22Rv1 (cell line): ENCODE measurements around the gene ACAP3.

ENCODE experiments used
- H3K27ac ChIP-seq: fragments of 450-650 bp; 2 replicates; pipeline ENCODE4 v1.5.1; 2017
- ZFX ChIP-seq: fragments of 450-650 bp; IDR thresholded peaks from 2 replicates; pipeline ENCODE4 v1.6.1; 2017; ENCODE audit warnings: antibody characterized with exemption, borderline replicate concordance
- TF ChIP-seq, protein P1 (sequence below): fragments of 450-650 bp; IDR thresholded peaks from 2 replicates; pipeline ENCODE4 v1.5.1; 2017; ENCODE audit warnings: mild to moderate bottlenecking

Gene ACAP3

DNA sequence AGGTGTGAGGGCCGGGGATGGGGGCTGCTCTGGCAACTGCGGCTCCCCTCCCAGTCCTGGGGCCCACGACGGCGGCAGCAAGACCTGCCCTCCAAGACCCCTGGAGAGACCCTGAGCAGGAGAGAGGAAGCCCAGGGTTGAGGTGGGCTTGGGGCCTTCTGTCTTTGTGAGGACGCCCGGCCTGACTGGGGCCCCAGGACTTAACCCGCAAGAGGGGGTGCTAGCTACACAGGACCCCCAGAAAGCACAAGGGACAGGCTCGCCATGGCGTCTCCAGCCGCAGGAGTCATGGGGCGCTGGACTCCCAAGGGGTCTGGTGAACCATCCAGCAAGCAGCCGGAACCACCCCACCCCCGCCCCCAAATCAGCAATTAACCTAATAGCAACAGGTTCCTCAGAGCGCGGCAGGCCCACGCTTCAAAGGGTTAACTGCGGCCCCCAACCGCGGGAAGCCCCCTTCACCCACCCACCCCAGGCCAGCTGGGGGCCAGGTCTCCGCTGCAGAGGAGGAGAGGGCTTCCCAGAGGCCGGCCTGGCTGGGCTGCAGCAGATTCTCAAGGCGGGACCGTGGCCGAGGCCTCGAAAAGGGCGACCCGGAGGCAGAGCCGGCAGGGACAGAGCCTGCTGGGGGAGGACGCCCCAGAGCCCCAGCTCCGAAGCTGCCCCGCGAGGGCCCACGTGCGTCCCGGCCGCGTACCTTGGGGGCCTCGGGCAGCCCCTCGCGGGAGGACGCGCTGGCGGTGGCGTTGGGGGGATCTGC, 61.7 kb downstream of the ACAP3 start:
- TF ChIP-seq, protein P1, sequence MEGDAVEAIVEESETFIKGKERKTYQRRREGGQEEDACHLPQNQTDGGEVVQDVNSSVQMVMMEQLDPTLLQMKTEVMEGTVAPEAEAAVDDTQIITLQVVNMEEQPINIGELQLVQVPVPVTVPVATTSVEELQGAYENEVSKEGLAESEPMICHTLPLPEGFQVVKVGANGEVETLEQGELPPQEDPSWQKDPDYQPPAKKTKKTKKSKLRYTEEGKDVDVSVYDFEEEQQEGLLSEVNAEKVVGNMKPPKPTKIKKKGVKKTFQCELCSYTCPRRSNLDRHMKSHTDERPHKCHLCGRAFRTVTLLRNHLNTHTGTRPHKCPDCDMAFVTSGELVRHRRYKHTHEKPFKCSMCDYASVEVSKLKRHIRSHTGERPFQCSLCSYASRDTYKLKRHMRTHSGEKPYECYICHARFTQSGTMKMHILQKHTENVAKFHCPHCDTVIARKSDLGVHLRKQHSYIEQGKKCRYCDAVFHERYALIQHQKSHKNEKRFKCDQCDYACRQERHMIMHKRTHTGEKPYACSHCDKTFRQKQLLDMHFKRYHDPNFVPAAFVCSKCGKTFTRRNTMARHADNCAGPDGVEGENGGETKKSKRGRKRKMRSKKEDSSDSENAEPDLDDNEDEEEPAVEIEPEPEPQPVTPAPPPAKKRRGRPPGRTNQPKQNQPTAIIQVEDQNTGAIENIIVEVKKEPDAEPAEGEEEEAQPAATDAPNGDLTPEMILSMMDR = no peak
- no peak for TF ChIP-seq ZFX

DNA sequence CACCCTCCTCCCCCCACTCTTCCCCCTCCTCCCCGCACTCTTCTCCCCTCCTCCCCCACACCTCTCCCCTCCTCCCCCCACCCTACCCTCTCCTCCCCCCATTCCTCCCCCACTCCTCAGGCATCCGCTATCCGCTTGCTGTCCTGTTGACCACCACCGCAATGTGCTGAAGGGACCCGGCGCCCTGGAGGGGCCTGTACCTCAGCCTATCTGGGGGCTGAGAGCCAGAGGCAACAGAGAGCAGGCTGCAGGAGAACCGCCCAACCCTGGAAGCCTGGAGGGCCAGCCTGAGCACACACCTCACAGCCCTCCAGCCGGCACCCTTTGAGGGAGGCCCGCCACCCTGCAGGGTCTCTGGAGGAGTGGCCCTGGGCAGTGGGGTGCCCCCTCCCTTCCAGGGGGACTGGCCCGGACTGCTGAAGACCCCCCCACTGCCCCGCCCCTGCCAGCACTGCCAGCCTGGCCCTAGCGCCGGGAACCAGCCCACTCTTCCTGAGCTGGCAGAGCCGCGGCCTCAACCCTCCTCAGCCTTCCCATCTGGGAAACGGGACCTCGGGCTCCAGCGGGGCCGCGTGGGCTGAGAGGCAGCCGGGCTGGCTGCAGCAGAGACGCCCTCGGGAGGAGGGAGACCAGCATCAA, 62.4 kb downstream of the ACAP3 start:
- TF ChIP-seq, protein P1 = no peak
- no peak for TF ChIP-seq ZFX
- no peak overlapping the region for H3K27ac ChIP-seq

More for the DNA sequence above, 61.7 kb downstream of the ACAP3 start:
- no peak overlapping the region for H3K27ac ChIP-seq

DNA sequence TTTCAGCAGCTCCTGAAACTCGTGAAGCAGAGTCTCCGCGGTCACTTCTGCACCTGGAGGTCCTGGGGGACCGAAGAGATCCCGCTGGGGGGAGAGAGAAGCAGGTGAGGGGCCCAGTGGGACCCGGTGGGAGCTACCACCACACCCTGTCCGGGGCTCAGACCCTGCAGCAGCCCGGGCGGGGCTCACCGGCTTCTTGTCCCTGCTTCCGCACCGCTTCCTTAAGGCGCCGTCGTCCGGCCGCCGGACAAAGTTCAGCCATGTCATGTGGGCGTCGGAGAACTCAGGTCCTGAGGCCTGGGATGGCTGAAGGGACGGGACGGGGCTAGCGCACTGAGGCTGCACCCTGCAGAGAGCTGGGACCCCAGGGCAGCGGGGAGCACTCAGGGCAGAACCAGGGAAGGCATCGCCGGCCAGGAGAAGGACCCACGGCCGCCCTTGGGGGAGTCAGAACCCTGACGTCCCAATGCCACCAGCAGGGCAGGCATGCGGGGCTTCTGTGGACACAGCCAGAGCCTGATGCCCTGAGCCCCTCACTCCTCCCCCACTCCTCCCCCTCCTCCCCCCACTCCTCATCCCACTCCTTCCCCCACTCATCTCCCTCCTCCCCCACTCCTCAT, 63.4 kb downstream of the ACAP3 start:
- TF ChIP-seq, protein P1 = no peak
- TF ChIP-seq ZFX = no peak

DNA sequence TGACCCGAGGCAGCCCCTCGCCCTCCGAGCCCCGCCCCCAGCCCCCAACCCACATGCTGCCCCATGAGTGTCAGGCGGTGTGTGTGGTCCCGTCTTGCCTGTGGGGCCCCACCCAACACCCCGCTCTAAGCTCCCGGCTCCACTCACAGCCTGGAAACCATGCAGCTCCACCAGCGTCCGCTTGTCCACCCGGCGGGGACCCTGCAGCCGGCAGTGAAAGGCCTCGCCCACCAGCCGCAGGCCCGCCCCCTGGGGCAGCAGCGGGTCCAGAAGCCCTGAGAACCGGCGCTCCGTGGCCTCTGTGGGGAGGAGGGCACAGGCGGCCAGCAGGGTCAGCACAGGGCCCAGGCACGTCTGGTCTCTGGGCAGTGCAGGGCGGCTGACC, 63.9 kb downstream of the ACAP3 start:
- TF ChIP-seq ZFX = no peak
- TF ChIP-seq, protein P1 = no peak
- no peak overlapping the region for H3K27ac ChIP-seq

More for the DNA sequence above, 63.4 kb downstream of the ACAP3 start:
- no peak overlapping the region for H3K27ac ChIP-seq

DNA sequence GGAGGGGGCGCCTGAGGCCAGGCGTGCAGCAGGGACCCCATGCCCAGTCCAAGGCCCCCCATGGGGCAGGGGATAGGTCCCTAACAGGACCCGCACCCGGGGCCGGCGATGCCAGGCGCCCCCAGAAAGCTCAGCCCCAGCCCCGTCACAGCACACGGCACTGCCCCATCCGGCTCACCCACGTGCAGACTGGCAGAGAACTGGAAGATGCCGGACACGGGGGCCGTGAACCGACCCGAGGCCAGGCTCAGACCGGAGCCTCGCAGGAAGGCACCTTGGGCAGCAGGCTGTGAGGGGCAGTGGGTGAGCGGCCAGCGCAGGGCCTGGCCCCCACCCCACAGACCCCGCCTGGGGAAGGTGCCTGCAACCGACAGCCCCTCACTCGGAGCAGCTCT, 64.5 kb downstream of the ACAP3 start:
- H3K27ac ChIP-seq = no peak overlapping the region
- no peak for TF ChIP-seq ZFX
- TF ChIP-seq, protein P1 = no peak

DNA sequence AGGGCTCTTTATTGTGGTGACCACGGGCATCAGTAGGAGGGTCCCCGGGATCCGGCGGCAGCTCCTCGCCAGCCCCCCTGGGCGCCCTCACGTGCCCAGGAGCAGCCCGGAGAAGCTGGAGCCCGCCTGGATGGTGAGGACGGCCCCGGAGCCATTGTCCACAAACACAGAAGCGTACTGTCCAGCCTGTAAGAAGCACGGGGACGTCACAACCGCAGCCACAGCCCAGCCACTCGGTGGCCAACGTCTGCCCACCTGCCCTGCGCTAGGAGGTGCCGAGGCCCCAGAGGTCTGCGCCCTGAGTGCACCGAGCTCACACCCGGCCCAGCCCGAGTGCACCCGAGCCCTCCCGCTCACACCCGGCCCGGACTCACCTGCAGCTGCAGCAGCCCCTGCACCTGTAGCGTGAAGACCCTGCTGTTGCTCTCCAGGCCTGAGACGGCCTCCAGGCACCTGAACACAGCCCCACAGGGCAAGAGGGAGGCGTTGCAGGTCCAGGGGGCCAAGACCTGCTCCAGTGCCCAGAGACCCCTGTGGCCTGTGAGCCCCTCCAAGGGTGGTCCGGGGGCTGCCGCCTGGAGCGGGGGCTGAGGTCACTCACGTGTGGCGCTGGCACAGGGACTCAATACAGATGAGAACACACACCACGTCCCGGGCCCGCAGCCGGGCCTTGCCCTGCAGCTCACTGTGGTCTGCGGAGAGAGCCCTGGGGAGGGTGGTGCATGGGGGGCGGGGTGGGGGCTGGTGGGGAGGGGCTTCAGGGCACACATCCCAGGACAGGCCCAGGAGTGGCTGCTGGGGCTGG, 65.1 kb downstream of the ACAP3 start:
- TF ChIP-seq ZFX = no peak
- TF ChIP-seq, protein P1 = no peak
- no peak overlapping the region for H3K27ac ChIP-seq
